ENCODE data around the gene PRKN. TPM values are rescaled to one million over a fixed set of nuclear protein-coding genes. Genes with fewer than 3 reads are reported as not detected.
"Not testable (repeated sequence)": the region's sequence is repeated elsewhere in the genome, so short reads cannot be mapped to it uniquely, and the experiment has no call there.

PRKN gene
- total and polyA plus RNA-seq, 10 donors, result 0.23 to 14.1 (median 7.0) TPM

DNA sequence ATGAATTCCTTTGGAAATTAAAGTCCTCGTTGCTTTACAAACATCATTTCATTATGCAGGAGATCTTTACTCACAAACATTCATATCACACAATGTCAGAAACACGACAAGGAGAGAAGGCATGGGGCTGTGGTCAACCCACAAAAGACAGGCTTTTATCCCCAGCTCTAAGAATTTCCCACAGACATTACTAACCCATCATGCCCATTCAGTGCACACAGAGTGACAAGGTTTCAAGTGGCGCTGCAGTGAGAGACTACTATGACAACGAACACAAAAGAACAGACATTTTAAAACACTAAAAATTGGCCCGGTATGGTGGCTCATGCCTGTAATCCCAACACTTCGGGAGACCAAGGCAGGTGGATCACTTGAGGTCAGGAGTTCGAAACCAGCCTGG is 873.9 kb downstream of the PRKN start:
- no peaks in the 10 kb centered on the region for H3K36me3 ChIP-seq
- intact Hi-C loops (cut with DNase I; ENCODE audit: low total_unique reads), result no loop called here
- WGBS, 5 donors, result 73 to 86% (median 85%) methylated on average over 7 of the region's 7 CpGs
- no peaks in the 10 kb centered on the region for H3K27me3 ChIP-seq (replicated peaks in 1 of 7)
- TF ChIP-seq, protein P1, sequence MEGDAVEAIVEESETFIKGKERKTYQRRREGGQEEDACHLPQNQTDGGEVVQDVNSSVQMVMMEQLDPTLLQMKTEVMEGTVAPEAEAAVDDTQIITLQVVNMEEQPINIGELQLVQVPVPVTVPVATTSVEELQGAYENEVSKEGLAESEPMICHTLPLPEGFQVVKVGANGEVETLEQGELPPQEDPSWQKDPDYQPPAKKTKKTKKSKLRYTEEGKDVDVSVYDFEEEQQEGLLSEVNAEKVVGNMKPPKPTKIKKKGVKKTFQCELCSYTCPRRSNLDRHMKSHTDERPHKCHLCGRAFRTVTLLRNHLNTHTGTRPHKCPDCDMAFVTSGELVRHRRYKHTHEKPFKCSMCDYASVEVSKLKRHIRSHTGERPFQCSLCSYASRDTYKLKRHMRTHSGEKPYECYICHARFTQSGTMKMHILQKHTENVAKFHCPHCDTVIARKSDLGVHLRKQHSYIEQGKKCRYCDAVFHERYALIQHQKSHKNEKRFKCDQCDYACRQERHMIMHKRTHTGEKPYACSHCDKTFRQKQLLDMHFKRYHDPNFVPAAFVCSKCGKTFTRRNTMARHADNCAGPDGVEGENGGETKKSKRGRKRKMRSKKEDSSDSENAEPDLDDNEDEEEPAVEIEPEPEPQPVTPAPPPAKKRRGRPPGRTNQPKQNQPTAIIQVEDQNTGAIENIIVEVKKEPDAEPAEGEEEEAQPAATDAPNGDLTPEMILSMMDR (IDR thresholded peaks at IDR 0.05 in 8 of 11, conservative IDR thresholded peaks at IDR 0.05 in 3 of 11), result no peak
- no peak for TF ChIP-seq POLR2A (IDR thresholded peaks at IDR 0.05)
- no peak for TF ChIP-seq POLR2AphosphoS5 (IDR thresholded peaks at IDR 0.05)
- no peak overlapping the region for H3K27ac ChIP-seq
- no peak for DNase-seq
- no peaks in the 10 kb centered on the region for H3K9me3 ChIP-seq
- H3K4me1 ChIP-seq, result no peaks in the 10 kb centered on the region
- no peak overlapping the region for H3K4me3 ChIP-seq

DNA sequence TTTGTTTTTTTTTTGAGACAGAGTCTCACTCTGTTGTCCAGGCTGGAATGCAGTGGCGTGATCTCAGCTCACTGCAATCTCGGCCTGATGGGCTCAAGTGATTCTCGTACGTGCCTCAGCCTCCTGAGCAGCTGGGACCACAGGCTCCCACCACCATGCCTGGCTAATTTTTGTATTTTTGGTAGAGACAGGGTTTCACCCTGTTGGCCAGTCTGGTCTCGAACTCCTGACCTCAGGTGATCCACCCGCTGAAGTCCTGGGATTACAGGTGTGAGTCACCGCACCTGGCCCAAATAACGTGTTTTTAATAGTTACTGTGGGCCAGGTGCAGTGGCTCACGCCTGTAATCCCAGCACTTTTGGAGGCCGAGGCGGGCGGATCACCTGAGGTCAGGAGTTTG is 876.1 kb downstream of the PRKN start:
- intact Hi-C loops (cut with DNase I; ENCODE audit: low total_unique reads); H3K27me3 ChIP-seq (replicated peaks in 1 of 7); DNase-seq; H3K4me3 ChIP-seq; H3K36me3 ChIP-seq; H3K4me1 ChIP-seq; H3K27ac ChIP-seq; H3K9me3 ChIP-seq: not testable (repeated sequence)
- 91 to 94% (median 92%) methylated on average over 12 of the region's 12 CpGs for WGBS, 5 donors

DNA sequence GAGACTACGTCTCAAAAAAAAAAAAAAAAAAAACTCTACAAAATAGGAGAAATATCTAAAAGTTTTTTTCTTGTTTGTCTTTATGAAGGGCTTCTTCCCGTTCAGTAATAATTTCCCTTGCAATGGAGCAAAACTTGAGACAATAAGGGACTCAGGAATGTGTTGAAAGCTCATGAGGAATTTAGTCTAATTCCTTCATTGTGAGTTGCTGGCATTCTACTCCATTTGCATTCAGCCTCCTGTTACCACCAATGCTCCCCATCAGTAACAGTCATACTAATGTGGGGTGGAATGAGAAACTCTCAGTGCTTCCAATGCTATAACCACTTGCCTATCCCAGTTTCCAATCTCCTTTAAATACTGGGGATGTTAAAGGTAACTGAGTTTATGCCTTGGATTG is 877.0 kb downstream of the PRKN start:
- H3K27me3 ChIP-seq (replicated peaks in 1 of 7), result no peaks in the 10 kb centered on the region
- no peak for DNase-seq
- intact Hi-C loops (cut with DNase I; ENCODE audit: low total_unique reads), result no loop called here
- TF ChIP-seq POLR2AphosphoS5 (IDR thresholded peaks at IDR 0.05) (no peak), POLR2A (IDR thresholded peaks at IDR 0.05) (no peak)
- TF ChIP-seq, protein P1 (IDR thresholded peaks at IDR 0.05 in 8 of 11, conservative IDR thresholded peaks at IDR 0.05 in 3 of 11), result no peak
- no peak overlapping the region for H3K27ac ChIP-seq
- no peak overlapping the region for H3K4me3 ChIP-seq
- no peaks in the 10 kb centered on the region for H3K36me3 ChIP-seq
- H3K4me1 ChIP-seq, result no peaks in the 10 kb centered on the region
- WGBS, 5 donors, result 87 to 98% (median 89%) methylated on average over 2 of the region's 2 CpGs
- no peaks in the 10 kb centered on the region for H3K9me3 ChIP-seq

DNA sequence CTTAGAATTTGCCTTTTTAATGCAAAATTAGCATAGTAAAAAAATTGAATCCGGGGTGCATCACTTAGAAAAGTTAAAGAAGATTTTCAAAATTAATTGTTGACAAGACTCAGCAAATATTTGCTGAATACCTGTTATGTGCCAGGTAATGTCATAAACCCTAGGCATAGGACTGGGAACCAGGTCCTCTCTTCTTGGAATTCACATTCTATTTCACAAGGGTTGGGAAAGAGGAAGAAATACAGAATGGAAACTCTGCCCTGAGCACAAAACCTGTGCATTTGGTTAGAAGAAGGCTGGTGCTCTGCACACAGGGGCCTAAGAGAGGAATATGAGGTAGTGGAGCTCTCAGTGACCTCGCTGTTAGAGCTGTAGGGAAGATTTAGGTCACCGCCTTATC is 879.9 kb downstream of the PRKN start:
- Histone ChIP-seq H3K4me1 (no peaks in the 10 kb centered on the region), H3K4me3 (no peak overlapping the region), H3K27ac (no peak overlapping the region), H3K36me3 (no peaks in the 10 kb centered on the region), H3K27me3 (replicated peaks in 1 of 7) (no peaks in the 10 kb centered on the region), H3K9me3 (no peaks in the 10 kb centered on the region)
- TF ChIP-seq, protein P1 (IDR thresholded peaks at IDR 0.05 in 8 of 11, conservative IDR thresholded peaks at IDR 0.05 in 3 of 11), result no peak
- TF ChIP-seq POLR2A (IDR thresholded peaks at IDR 0.05) (no peak), POLR2AphosphoS5 (IDR thresholded peaks at IDR 0.05) (no peak)
- intact Hi-C loops (cut with DNase I; ENCODE audit: low total_unique reads), result no loop called here
- 78 to 92% (median 82%) methylated on average over 3 of the region's 3 CpGs for WGBS, 5 donors
- no peak for DNase-seq

DNA sequence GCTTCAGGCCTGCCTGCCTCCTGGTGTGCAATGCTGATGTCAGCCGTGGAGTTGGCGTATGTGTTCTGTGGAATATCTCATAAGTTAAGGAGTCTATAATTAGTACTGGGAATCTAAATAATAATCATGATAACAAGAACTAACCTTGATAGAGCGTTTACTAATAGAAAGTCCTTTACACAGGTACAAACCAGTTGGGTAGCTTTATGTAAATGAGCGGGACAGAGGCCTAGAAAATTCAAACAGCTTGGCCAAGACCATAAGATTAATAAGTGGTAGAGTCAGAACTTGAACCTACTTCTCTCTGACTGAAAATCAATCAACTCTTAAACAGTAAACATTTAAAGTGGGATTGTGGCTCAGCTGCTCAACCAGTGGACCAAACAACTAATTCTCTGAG is 882.8 kb downstream of the PRKN start:
- TF ChIP-seq, protein P1 (IDR thresholded peaks at IDR 0.05 in 8 of 11, conservative IDR thresholded peaks at IDR 0.05 in 3 of 11), result no peak
- TF ChIP-seq POLR2A (IDR thresholded peaks at IDR 0.05) (no peak), POLR2AphosphoS5 (IDR thresholded peaks at IDR 0.05) (no peak)

More for the DNA sequence above, 882.8 kb downstream of the PRKN start:
- no peaks in the 10 kb centered on the region for H3K9me3 ChIP-seq
- H3K36me3 ChIP-seq, result no peaks in the 10 kb centered on the region
- no peak overlapping the region for H3K27ac ChIP-seq
- DNase-seq, result no peak
- no peaks in the 10 kb centered on the region for H3K4me1 ChIP-seq
- H3K27me3 ChIP-seq (replicated peaks in 1 of 7), result no peaks in the 10 kb centered on the region
- no peak overlapping the region for H3K4me3 ChIP-seq
- WGBS, 5 donors, result 76 to 88% (median 82%) methylated on average over 4 of the region's 4 CpGs
- intact Hi-C loops (cut with DNase I; ENCODE audit: low total_unique reads), result no loop called here
